GM18867 (cell line): ENCODE measurements around the gene DNAH7.
"Not testable (repeated sequence)": the region's sequence is repeated elsewhere in the genome, so short reads cannot be mapped to it uniquely, and the experiment has no call there.

Experiments used
- ATAC-seq: cut with Tn5 transposase; IDR thresholded peaks from one replicate; pipeline ENCODE4 v1.9.1; 2021; ENCODE audit warnings: mild to moderate bottlenecking, moderate library complexity; ENCODE audit not compliant: unreplicated experiment

DNAH7 gene

GRCh38 chr2:196068271-196069209, at the start of gene DNAH7:
Gene DNAH7, minus strand, starts transcription at chr2:196068837. Its CDS starts 126 bp downstream, at chr2:196068711.
- peak; percentile 99 for ATAC-seq

GRCh38 chr2:196117214-196117705, 48.6 kb upstream of the DNAH7 start:
- no peak for ATAC-seq

GRCh38 chr2:196113061-196113974, 44.7 kb upstream of the DNAH7 start:
- ATAC-seq: no peak

- no peak for ATAC-seq
Observed at GRCh38 chr2:196112418-196113034, 43.9 kb upstream of the DNAH7 start.

- no peak for ATAC-seq
Observed at GRCh38 chr2:196108604-196109003, 40.0 kb upstream of the DNAH7 start.

- ATAC-seq: no peak
Observed at GRCh38 chr2:196105951-196106350, 37.3 kb upstream of the DNAH7 start.

- ATAC-seq: no peak
Observed at GRCh38 chr2:196104066-196104465, 35.4 kb upstream of the DNAH7 start.

GRCh38 chr2:196103626-196104025, 35.0 kb upstream of the DNAH7 start:
- no peak for ATAC-seq

- peak; percentile 98 for ATAC-seq
Observed at GRCh38 chr2:196101325-196101991, 32.8 kb upstream of the DNAH7 start.

GRCh38 chr2:196099916-196100315, 31.3 kb upstream of the DNAH7 start:
- ATAC-seq: no peak

GRCh38 chr2:196097864-196098660, 29.4 kb upstream of the DNAH7 start:
- no peak for ATAC-seq

GRCh38 chr2:196096982-196097745, 28.5 kb upstream of the DNAH7 start:
- no peak for ATAC-seq

- ATAC-seq: no peak
Observed at GRCh38 chr2:196096264-196096663, 27.6 kb upstream of the DNAH7 start.

GRCh38 chr2:196089448-196089847, 20.8 kb upstream of the DNAH7 start:
- ATAC-seq: not testable (repeated sequence)

GRCh38 chr2:196088203-196088602, 19.6 kb upstream of the DNAH7 start:
- no peak for ATAC-seq

GRCh38 chr2:196086517-196087368, 18.1 kb upstream of the DNAH7 start:
- peak; percentile 87 for ATAC-seq

- ATAC-seq: no peak
Observed at GRCh38 chr2:196083601-196084000, 15.0 kb upstream of the DNAH7 start.

- peak; percentile 54 for ATAC-seq
Observed at GRCh38 chr2:196080526-196080925, 11.9 kb upstream of the DNAH7 start.
